HG02973 (cell line): ENCODE data around the gene RP2.

ENCODE experiments used
- ATAC-seq: cut with Tn5 transposase; IDR thresholded peaks from one replicate; pipeline ENCODE4 v1.9.1; 2021; ENCODE audit warnings: moderate library complexity; ENCODE audit not compliant: unreplicated experiment

RP2 gene

GRCh38 chrX:46917622-46918021 is 80.8 kb downstream of the RP2 start:
- no peak for ATAC-seq

GRCh38 chrX:46918434-46918833 is 81.6 kb downstream of the RP2 start:
- no peak for ATAC-seq

- no peak for ATAC-seq
Measured at GRCh38 chrX:46920235-46920634, 83.4 kb downstream of the RP2 start.

GRCh38 chrX:46922611-46923010 is 85.8 kb downstream of the RP2 start:
- no peak for ATAC-seq

- ATAC-seq: no peak
Measured at GRCh38 chrX:46927718-46928117, 90.9 kb downstream of the RP2 start.

GRCh38 chrX:46929439-46930261 is 92.8 kb downstream of the RP2 start:
- no peak for ATAC-seq
